ENCODE data around the gene MYO1G. TPM values are rescaled to one million over a fixed set of nuclear protein-coding genes. Genes with fewer than 3 reads are reported as not detected.

MYO1G gene
- total and polyA plus RNA-seq, 10 of the 15 experiments (the other 5 are each of a cell fraction or from before 2014, with no cell fraction given), result 1.8 to 232 (median 134) TPM

- BruUV-seq (replicated peaks), result no TSS peak
- RAD21 ChIA-PET (ENCODE audit: unreplicated experiment), result interaction anchor here (0.6 to 1.8 kb wide), 7 partner anchors 29 to 221 kb away, joined by 3 to 8 read pairs (median 3); partner anchors contain the start of gene PURB
- no peak overlapping the region for H3K4me3 ChIP-seq
- DNase-seq (ENCODE audit: low read depth, low spot score) (peak; percentile 21), FAIRE-seq (peak; percentile 18), ATAC-seq (peak; percentile 94)
- WGBS (ENCODE audit: insufficient coverage, insufficient replicate concordance, low lambda C conversion rate, missing lambda C conversion rate), result 40% methylated on average over 10 of the region's 10 CpGs
- peak overlapping the region; percentile 53 for H2AFZ ChIP-seq (ENCODE audit: control insufficient read depth, low read depth, low read length)
- H3K9ac ChIP-seq (ENCODE audit: control insufficient read depth, insufficient read depth, low read length), result no peak overlapping the region
- SMC1A ChIA-PET (ENCODE audit: uncharacterized antibody, unreplicated experiment), result interaction anchor here (0.7 to 1.2 kb wide), 5 partner anchors 14 to 515 kb away, joined by 3 to 6 read pairs (median 3); no protein-coding TSS in a partner anchor
- H3K27me3 ChIP-seq (replicated peaks in 1 of 2; ENCODE audit: control insufficient read depth in 2 of 2, insufficient read depth in 2 of 2, low read length in 1 of 2), result no peaks in the 10 kb centered on the region
- H3K4me2 ChIP-seq (ENCODE audit: control insufficient read depth, insufficient read depth), result no peak overlapping the region
- H3K4me1 ChIP-seq (ENCODE audit: control insufficient read depth, insufficient read depth, low read length), result no peaks in the 10 kb centered on the region
- intact Hi-C loops (cut with micrococcal nuclease; ENCODE audit: unreplicated experiment), result no loop called here
- in situ Hi-C loops (cut with MboI), result no loop called here
- no peaks in the 10 kb centered on the region for H4K20me1 ChIP-seq (ENCODE audit: control insufficient read depth, insufficient read depth)
- POLR2A ChIA-PET, result interaction anchor here (0.6 to 1.0 kb wide), 2 partner anchors 29 to 301 kb away, joined by 4 read pairs; partner anchors contain the start of gene PURB
- H3K27ac ChIP-seq (ENCODE audit: control insufficient read depth, insufficient read depth), result no peak overlapping the region
- CTCF ChIA-PET, result interaction anchor here (0.9 to 1.0 kb wide), 3 partner anchors 58 to 221 kb away, joined by 4 to 5 read pairs (median 4); no protein-coding TSS in a partner anchor
- H3K36me3 ChIP-seq (ENCODE audit: control insufficient read depth in 2 of 2, insufficient read depth in 2 of 2, low read length in 1 of 2), result no peaks in the 10 kb centered on the region
- H3K9me3 ChIP-seq (replicated peaks; ENCODE audit: control insufficient read depth, insufficient read depth, low read length), result no peaks in the 10 kb centered on the region
- no peaks in the 10 kb centered on the region for H3K79me2 ChIP-seq (ENCODE audit: control insufficient read depth, insufficient read depth, low read length)
- peak; percentile 70; the same call in 1 of the 2 replicates for TF ChIP-seq CREB1 (IDR thresholded peaks at IDR 0.05; ENCODE audit: low read depth)
- TF ChIP-seq SRF (IDR thresholded peaks at IDR 0.05; ENCODE audit: low read depth in 2 of 2, low read length in 2 of 2), result 0 out of 4 replicates have a peak, but pooled peaks of 1 of the 2 experiments have one; percentile 28
- peak in 1 of 2 experiments; percentile 51; a peak in 2 of 4 replicates for TF ChIP-seq IKZF2 (IDR thresholded peaks at IDR 0.05)
- no peak for TF ChIP-seq JUND (IDR thresholded peaks at IDR 0.05; ENCODE audit: low read depth, low read length)
- TF ChIP-seq ZBTB4 (CRISPR knock-in tag; IDR thresholded peaks at IDR 0.05), result no peak
- no peak for TF ChIP-seq ZNF384 (IDR thresholded peaks at IDR 0.05; ENCODE audit: borderline replicate concordance, low read depth, low read length)
- TF ChIP-seq RUNX3 (IDR thresholded peaks at IDR 0.05; ENCODE audit: low read length), result peak; percentile 46
- no peak for TF ChIP-seq SMAD5 (IDR thresholded peaks at IDR 0.05; ENCODE audit: low read depth)
- TF ChIP-seq BCL11A (IDR thresholded peaks at IDR 0.05; ENCODE audit: low read depth, low read length), result peak; percentile 50; the same call in 1 of the 2 replicates
- TF ChIP-seq DPF2 (IDR thresholded peaks at IDR 0.05), result peak; percentile 22; the same call in 1 of the 2 replicates
- no peak for TF ChIP-seq MEF2B (IDR thresholded peaks at IDR 0.05; ENCODE audit: partially characterized antibody, poor library complexity, severe bottlenecking)
- no peak for TF ChIP-seq SIX5 (IDR thresholded peaks at IDR 0.05; ENCODE audit: low read depth, low read length, severe bottlenecking)
- peak; percentile 43; the same call in 1 of the 2 replicates for TF ChIP-seq MTA2 (IDR thresholded peaks at IDR 0.05; ENCODE audit: low read depth)
- TF ChIP-seq IKZF1 (conservative IDR thresholded peaks at IDR 0.05), result 0 out of 2 replicates have a peak, but pooled peaks have one; percentile 26
- no peak for TF ChIP-seq NRF1 (conservative IDR thresholded peaks at IDR 0.05; ENCODE audit: low read depth, low read length)
- no peak for TF ChIP-seq NFYB (IDR thresholded peaks at IDR 0.05; ENCODE audit: insufficient read depth, low read depth, low read length)
- no peak for TF ChIP-seq SMC3 (IDR thresholded peaks at IDR 0.05; ENCODE audit: borderline replicate concordance, low read length)
- TF ChIP-seq JUNB (IDR thresholded peaks at IDR 0.05), result no peak
- no peak for TF ChIP-seq STAT3 (IDR thresholded peaks at IDR 0.05; ENCODE audit: low read depth, low read length)
- TF ChIP-seq BHLHE40 (IDR thresholded peaks at IDR 0.05; ENCODE audit: borderline replicate concordance in 1 of 2, low read depth in 2 of 2, low read length in 1 of 2), result peak; percentile 62 to 76; a peak in 3 of 4 replicates
- TF ChIP-seq HDGF (IDR thresholded peaks at IDR 0.05), result no peak
- 0 out of 2 replicates have a peak, but pooled peaks have one; percentile 22 for TF ChIP-seq TCF12 (IDR thresholded peaks at IDR 0.05; ENCODE audit: low read depth, low read length)
- peak; percentile 54 to 58; a peak in 2 of 4 replicates for TF ChIP-seq EP300 (IDR thresholded peaks at IDR 0.05; ENCODE audit: borderline replicate concordance in 1 of 2, control insufficient read depth in 1 of 2, low read depth in 2 of 2, low read length in 2 of 2)
Measured at GRCh38 chr7:44914992-44915607, 63.7 kb downstream of the MYO1G start.

Data from GM12878 (cell line).